ENCODE measurements around the gene S100G. TPM values are rescaled to one million over a fixed set of nuclear protein-coding genes. Genes with fewer than 3 reads are reported as not detected.

Gene S100G
- total RNA-seq, 1 experiment from 2014 or later: not detected

- no peaks in the 10 kb centered on the region for H3K27me3 ChIP-seq (replicated peaks)
- no peak overlapping the region for H3K4me3 ChIP-seq
- no peaks in the 10 kb centered on the region for H3K9me3 ChIP-seq (replicated peaks)
- H3K4me1 ChIP-seq (replicated peaks): peaks cover 54% of the 10 kb centered on the region
- DNase-seq (ENCODE audit: low read depth in 1 of 2, low spot score in 2 of 2): no peak
- no peaks in the 10 kb centered on the region; the same call in 1 of the 2 replicates for H3K36me3 ChIP-seq
- H3K27ac ChIP-seq: no peak overlapping the region
These were observed 11.5 kb downstream of the S100G start for GRCh38 chrX:16661495-16661894.

GRCh38 chrX:16662402-16662801 is 12.4 kb downstream of the S100G start:
- DNase-seq (ENCODE audit: low read depth in 1 of 2, low spot score in 2 of 2): no peak
- H3K4me1 ChIP-seq (replicated peaks): peaks cover 60% of the 10 kb centered on the region
- H3K9me3 ChIP-seq (replicated peaks): no peaks in the 10 kb centered on the region
- H3K27me3 ChIP-seq (replicated peaks): no peaks in the 10 kb centered on the region
- H3K27ac ChIP-seq: no peak overlapping the region
- H3K36me3 ChIP-seq: no peaks in the 10 kb centered on the region; the same call in 1 of the 2 replicates
- no peak overlapping the region for H3K4me3 ChIP-seq

GRCh38 chrX:16664074-16664473 is 14.1 kb downstream of the S100G start:
- Histone ChIP-seq H3K4me3 (no peak overlapping the region), H3K27me3 (replicated peaks) (no peaks in the 10 kb centered on the region), H3K27ac (peak overlapping the region; percentile 93), H3K9me3 (replicated peaks) (no peaks in the 10 kb centered on the region), H3K4me1 (replicated peaks) (peaks cover 52% of the 10 kb centered on the region), H3K36me3 (no peaks in the 10 kb centered on the region; the same call in 1 of the 2 replicates)
- DNase-seq (ENCODE audit: low read depth in 1 of 2, low spot score in 2 of 2): peak in 1 of 2 experiments; percentile 32

GRCh38 chrX:16664626-16665025 is 14.7 kb downstream of the S100G start:
- no peaks in the 10 kb centered on the region; the same call in 1 of the 2 replicates for H3K36me3 ChIP-seq
- H3K4me1 ChIP-seq (replicated peaks): peaks cover 46% of the 10 kb centered on the region
- no peaks in the 10 kb centered on the region for H3K27me3 ChIP-seq (replicated peaks)
- H3K27ac ChIP-seq: peak overlapping the region; percentile 93
- no peak overlapping the region for H3K4me3 ChIP-seq
- no peak for DNase-seq (ENCODE audit: low read depth in 1 of 2, low spot score in 2 of 2)
- no peaks in the 10 kb centered on the region for H3K9me3 ChIP-seq (replicated peaks)

GRCh38 chrX:16665089-16665488 is 15.1 kb downstream of the S100G start:
- Histone ChIP-seq H3K9me3 (replicated peaks) (no peaks in the 10 kb centered on the region), H3K4me3 (no peak overlapping the region), H3K4me1 (replicated peaks) (peaks cover 42% of the 10 kb centered on the region), H3K27me3 (replicated peaks) (no peaks in the 10 kb centered on the region), H3K36me3 (no peaks in the 10 kb centered on the region), H3K27ac (peak overlapping the region; percentile 93)
- DNase-seq (ENCODE audit: low read depth in 1 of 2, low spot score in 2 of 2): peak in 1 of 2 experiments; percentile 48

GRCh38 chrX:16666541-16666940 is 16.6 kb downstream of the S100G start:
- Histone ChIP-seq H3K4me3 (no peak overlapping the region), H3K4me1 (replicated peaks) (peaks cover 42% of the 10 kb centered on the region), H3K9me3 (replicated peaks) (no peaks in the 10 kb centered on the region), H3K27me3 (replicated peaks) (no peaks in the 10 kb centered on the region), H3K36me3 (no peaks in the 10 kb centered on the region), H3K27ac (peak overlapping the region; percentile 93)
- peak; percentile 75 to 86 for DNase-seq (ENCODE audit: low read depth in 1 of 2, low spot score in 2 of 2)

- H3K4me3 ChIP-seq: no peak overlapping the region
- no peaks in the 10 kb centered on the region for H3K9me3 ChIP-seq (replicated peaks)
- no peaks in the 10 kb centered on the region for H3K27me3 ChIP-seq (replicated peaks)
- H3K27ac ChIP-seq: no peak overlapping the region
- no peaks in the 10 kb centered on the region for H3K36me3 ChIP-seq
- peaks cover 17% of the 10 kb centered on the region for H3K4me1 ChIP-seq (replicated peaks)
- peak in 1 of 2 experiments; percentile 49 for DNase-seq (ENCODE audit: low read depth in 1 of 2, low spot score in 2 of 2)
These were observed 21.0 kb downstream of the S100G start for GRCh38 chrX:16671005-16671404.

GRCh38 chrX:16678689-16679088 is 28.7 kb downstream of the S100G start:
- DNase-seq (ENCODE audit: low read depth in 1 of 2, low spot score in 2 of 2): no peak
- H3K9me3 ChIP-seq (replicated peaks): no peaks in the 10 kb centered on the region
- H3K4me3 ChIP-seq: no peak overlapping the region
- H3K27ac ChIP-seq: no peak overlapping the region
- no peaks in the 10 kb centered on the region for H3K4me1 ChIP-seq (replicated peaks)
- H3K27me3 ChIP-seq (replicated peaks): no peaks in the 10 kb centered on the region
- H3K36me3 ChIP-seq: no peaks in the 10 kb centered on the region

GRCh38 chrX:16683007-16683664 is 33.2 kb downstream of the S100G start:
- DNase-seq (ENCODE audit: low read depth in 1 of 2, low spot score in 2 of 2): no peak
- Histone ChIP-seq H3K4me1 (replicated peaks) (no peaks in the 10 kb centered on the region), H3K27me3 (replicated peaks) (no peaks in the 10 kb centered on the region), H3K36me3 (no peaks in the 10 kb centered on the region), H3K27ac (no peak overlapping the region), H3K4me3 (no peak overlapping the region), H3K9me3 (replicated peaks) (no peaks in the 10 kb centered on the region)

GRCh38 chrX:16687514-16687913 is 37.6 kb downstream of the S100G start:
- Histone ChIP-seq H3K27me3 (replicated peaks) (no peaks in the 10 kb centered on the region), H3K4me1 (replicated peaks) (no peaks in the 10 kb centered on the region), H3K9me3 (replicated peaks) (no peaks in the 10 kb centered on the region), H3K4me3 (no peak overlapping the region), H3K36me3 (no peaks in the 10 kb centered on the region), H3K27ac (no peak overlapping the region)
- no peak for DNase-seq (ENCODE audit: low read depth in 1 of 2, low spot score in 2 of 2)

GRCh38 chrX:16695079-16695676 is 45.2 kb downstream of the S100G start:
- H3K36me3 ChIP-seq: no peaks in the 10 kb centered on the region
- H3K27ac ChIP-seq: no peak overlapping the region
- peak; percentile 26 to 52 for DNase-seq (ENCODE audit: low read depth in 1 of 2, low spot score in 2 of 2)
- no peaks in the 10 kb centered on the region for H3K9me3 ChIP-seq (replicated peaks)
- no peak overlapping the region for H3K4me3 ChIP-seq
- H3K27me3 ChIP-seq (replicated peaks): no peaks in the 10 kb centered on the region
- no peaks in the 10 kb centered on the region for H3K4me1 ChIP-seq (replicated peaks)

- Histone ChIP-seq H3K4me3 (no peak overlapping the region), H3K27me3 (replicated peaks) (no peaks in the 10 kb centered on the region), H3K27ac (no peak overlapping the region), H3K36me3 (no peaks in the 10 kb centered on the region), H3K4me1 (replicated peaks) (no peaks in the 10 kb centered on the region), H3K9me3 (replicated peaks) (no peaks in the 10 kb centered on the region)
- DNase-seq (ENCODE audit: low read depth in 1 of 2, low spot score in 2 of 2): no peak
These were observed 47.0 kb downstream of the S100G start for GRCh38 chrX:16696956-16697355.

GRCh38 chrX:16699389-16699788 is 49.4 kb downstream of the S100G start:
- DNase-seq (ENCODE audit: low read depth in 1 of 2, low spot score in 2 of 2): no peak
- H3K36me3 ChIP-seq: no peaks in the 10 kb centered on the region
- no peaks in the 10 kb centered on the region for H3K27me3 ChIP-seq (replicated peaks)
- H3K9me3 ChIP-seq (replicated peaks): no peaks in the 10 kb centered on the region
- H3K4me3 ChIP-seq: no peak overlapping the region
- no peak overlapping the region for H3K27ac ChIP-seq
- H3K4me1 ChIP-seq (replicated peaks): no peaks in the 10 kb centered on the region

GRCh38 chrX:16700734-16701133 is 50.8 kb downstream of the S100G start:
- Histone ChIP-seq H3K27me3 (replicated peaks) (no peaks in the 10 kb centered on the region), H3K36me3 (no peaks in the 10 kb centered on the region), H3K4me1 (replicated peaks) (no peaks in the 10 kb centered on the region), H3K9me3 (replicated peaks) (no peaks in the 10 kb centered on the region), H3K4me3 (no peak overlapping the region), H3K27ac (no peak overlapping the region)
- DNase-seq (ENCODE audit: low read depth in 1 of 2, low spot score in 2 of 2): no peak
